Measurements from ENCODE around the gene TTLL11. TPM values are rescaled to one million over a fixed set of nuclear protein-coding genes. Genes with fewer than 3 reads are reported as not detected.

TTLL11 gene
- total RNA-seq, 4 donors from 2014 or later: 9.1 to 14.6 (median 9.7) TPM

- intact Hi-C loops (cut with DNase I; ENCODE audit: low total_unique reads): no loop called here
- WGBS, 2 donors: 72 to 75% methylated on average over 10 of the region's 10 CpGs
- TF ChIP-seq POLR2A (IDR thresholded peaks at IDR 0.05) (no peak), CTCF (IDR thresholded peaks at IDR 0.05) (no peak)
- H3K4me3 ChIP-seq (ENCODE audit: low read depth, poor library complexity, severe bottlenecking): no peak overlapping the region
- no peak for DNase-seq (ENCODE audit: low spot score in 2 of 2)
Measured at GRCh38 chr9:121926351-121926801, 166.7 kb downstream of the TTLL11 start.

- WGBS, 2 donors: 90 to 92% methylated on average over 12 of the region's 12 CpGs
- intact Hi-C loops (cut with DNase I; ENCODE audit: low total_unique reads): no loop called here
- TF ChIP-seq POLR2A (IDR thresholded peaks at IDR 0.05) (no peak), CTCF (IDR thresholded peaks at IDR 0.05) (no peak)
- no peak for DNase-seq (ENCODE audit: low spot score in 2 of 2)
- H3K4me3 ChIP-seq (ENCODE audit: low read depth, poor library complexity, severe bottlenecking): no peak overlapping the region
Measured at GRCh38 chr9:121925935-121926334, 167.2 kb downstream of the TTLL11 start.

GRCh38 chr9:121924700-121925099, 168.4 kb downstream of the TTLL11 start:
- DNase-seq (ENCODE audit: low spot score in 2 of 2): no peak
- no peak for TF ChIP-seq CTCF (IDR thresholded peaks at IDR 0.05)
- TF ChIP-seq POLR2A (IDR thresholded peaks at IDR 0.05): no peak
- 70 to 76% methylated on average over 4 of the region's 4 CpGs for WGBS, 2 donors
- intact Hi-C loops (cut with DNase I; ENCODE audit: low total_unique reads): no loop called here
- no peak overlapping the region for H3K4me3 ChIP-seq (ENCODE audit: low read depth, poor library complexity, severe bottlenecking)

GRCh38 chr9:121921444-121921843, 171.7 kb downstream of the TTLL11 start:
- WGBS, 2 donors: 96% methylated on average over 1 of the region's 1 CpG
- no peak for TF ChIP-seq POLR2A (IDR thresholded peaks at IDR 0.05)
- TF ChIP-seq CTCF (IDR thresholded peaks at IDR 0.05): no peak
- DNase-seq (ENCODE audit: low spot score in 2 of 2): no peak
- intact Hi-C loops (cut with DNase I; ENCODE audit: low total_unique reads): no loop called here
- H3K4me3 ChIP-seq (ENCODE audit: low read depth, poor library complexity, severe bottlenecking): no peak overlapping the region

- intact Hi-C loops (cut with DNase I; ENCODE audit: low total_unique reads): no loop called here
- no peak for DNase-seq (ENCODE audit: low spot score in 2 of 2)
- TF ChIP-seq CTCF (IDR thresholded peaks at IDR 0.05) (no peak), POLR2A (IDR thresholded peaks at IDR 0.05) (no peak)
- WGBS, 2 donors: 98% methylated on average over 4 of the region's 4 CpGs
- no peak overlapping the region for H3K4me3 ChIP-seq (ENCODE audit: low read depth, poor library complexity, severe bottlenecking)
Measured at GRCh38 chr9:121917375-121918335, 175.5 kb downstream of the TTLL11 start.
